Panc1 (cell line): Measurements from ENCODE around the gene GRK7.

Experiments used
- CTCF ChIP-seq: fragments of 450-650 bp; IDR thresholded peaks from 2 replicates; pipeline ENCODE4 v1.5.1; 2017; ENCODE audit warnings: mild to moderate bottlenecking
- POLR2AphosphoS5 ChIP-seq: IDR thresholded peaks from 2 replicates; pipeline ENCODE4 v1.6.1; 2012; ENCODE audit warnings: mild to moderate bottlenecking, low read depth, low read length, moderate library complexity
- REST ChIP-seq, 2 experiments: IDR thresholded peaks; 2 replicates each; pipeline ENCODE4 v1.6.1; 2011 to 2012; ENCODE audit warnings: low read depth in 2 of 2, control low read depth in 1 of 2, low read length in 1 of 2, mild to moderate bottlenecking in 1 of 2, moderate library complexity in 1 of 2; ENCODE audit not compliant: insufficient read depth in 1 of 2
- SIN3A ChIP-seq: IDR thresholded peaks from 2 replicates; pipeline ENCODE4 v1.6.1; 2012; ENCODE audit warnings: low read depth, mild to moderate bottlenecking, low read length, moderate library complexity, borderline replicate concordance; ENCODE audit not compliant: insufficient read depth
- TCF7L2 ChIP-seq: IDR thresholded peaks from 2 replicates; pipeline ENCODE4 v1.6.1; 2011; ENCODE audit warnings: mild to moderate bottlenecking, low read depth, low read length, inconsistent platforms

GRCh38 chr3:141784531-141784930 is 21.3 kb downstream of the GRK7 start:
- no peak for TF ChIP-seq CTCF
- TF ChIP-seq SIN3A: no peak
- no peak for TF ChIP-seq POLR2AphosphoS5
- TF ChIP-seq REST (IDR thresholded peaks at IDR 0.05; ENCODE audit: insufficient read depth in 1 of 2, low read depth in 2 of 2, low read length in 1 of 2): no peak
- TF ChIP-seq TCF7L2: no peak
